Esophagus (tissue), 2 donors: ENCODE data around the gene NOTCH1. TPM values are rescaled to one million over a fixed set of nuclear protein-coding genes. Genes with fewer than 3 reads are reported as not detected.

Experiments
- H3K27ac ChIP-seq, 2 donors: one replicate each; pipeline ENCODE4 v1.5.1; 2013; ENCODE audit warnings: low read depth in 2 of 2, mild to moderate bottlenecking in 2 of 2, inconsistent platforms in 1 of 2, low read length in 1 of 2, moderate library complexity in 1 of 2
- H3K27me3 ChIP-seq, 2 donors: one replicate each; pipeline ENCODE4 v1.6.1; 2013; ENCODE audit warnings: low read length in 2 of 2, control low read depth in 1 of 2, mild to moderate bottlenecking in 1 of 2; ENCODE audit not compliant: insufficient read depth in 2 of 2, control insufficient read depth in 1 of 2
- H3K36me3 ChIP-seq, 2 donors: one replicate each; pipeline ENCODE4 v1.6.1; 2013; ENCODE audit warnings: low read length in 1 of 2; ENCODE audit not compliant: control insufficient read depth in 2 of 2, insufficient read depth in 2 of 2
- H3K4me1 ChIP-seq, 2 donors: one replicate each; pipeline ENCODE4 v1.6.1; 2013; ENCODE audit warnings: low read length in 1 of 2; ENCODE audit not compliant: control insufficient read depth in 2 of 2, insufficient read depth in 2 of 2
- H3K4me3 ChIP-seq, 2 donors: one replicate each; pipeline ENCODE4 v1.5.1; 2013; ENCODE audit warnings: low read length in 2 of 2, mild to moderate bottlenecking in 2 of 2, low read depth in 1 of 2, moderate library complexity in 1 of 2
- H3K9me3 ChIP-seq, 2 donors: one replicate each; pipeline ENCODE4 v1.6.1; 2013; ENCODE audit warnings: mild to moderate bottlenecking in 2 of 2, low read depth in 1 of 2, low read length in 1 of 2, moderate library complexity in 1 of 2; ENCODE audit not compliant: control insufficient read depth in 2 of 2, insufficient read depth in 1 of 2
- WGBS, 2 donors: extraction: QIAGEN DNeasy Blood & Tissue Kit; methylation state at CpG; one replicate each; pipeline ENCODE4 v1.1.7; 2013; 5-methylcytosine and 5-hydroxymethylcytosine counted together
- polyA plus RNA-seq, 2 donors: library from polyadenylated mRNA; stranded (reverse); fragments of 200-250 nt; gene quantifications; one replicate each; pipeline ENCODE4 v1.2.3, GENCODE V29; 2013
- donor health status: healthy with polysubstance abuse.
- donor health status: Bipolar disorder and iron deficiency.

The NOTCH1 gene
- polyA plus RNA-seq, 2 donors = 9.6 to 19.8 TPM

DNA sequence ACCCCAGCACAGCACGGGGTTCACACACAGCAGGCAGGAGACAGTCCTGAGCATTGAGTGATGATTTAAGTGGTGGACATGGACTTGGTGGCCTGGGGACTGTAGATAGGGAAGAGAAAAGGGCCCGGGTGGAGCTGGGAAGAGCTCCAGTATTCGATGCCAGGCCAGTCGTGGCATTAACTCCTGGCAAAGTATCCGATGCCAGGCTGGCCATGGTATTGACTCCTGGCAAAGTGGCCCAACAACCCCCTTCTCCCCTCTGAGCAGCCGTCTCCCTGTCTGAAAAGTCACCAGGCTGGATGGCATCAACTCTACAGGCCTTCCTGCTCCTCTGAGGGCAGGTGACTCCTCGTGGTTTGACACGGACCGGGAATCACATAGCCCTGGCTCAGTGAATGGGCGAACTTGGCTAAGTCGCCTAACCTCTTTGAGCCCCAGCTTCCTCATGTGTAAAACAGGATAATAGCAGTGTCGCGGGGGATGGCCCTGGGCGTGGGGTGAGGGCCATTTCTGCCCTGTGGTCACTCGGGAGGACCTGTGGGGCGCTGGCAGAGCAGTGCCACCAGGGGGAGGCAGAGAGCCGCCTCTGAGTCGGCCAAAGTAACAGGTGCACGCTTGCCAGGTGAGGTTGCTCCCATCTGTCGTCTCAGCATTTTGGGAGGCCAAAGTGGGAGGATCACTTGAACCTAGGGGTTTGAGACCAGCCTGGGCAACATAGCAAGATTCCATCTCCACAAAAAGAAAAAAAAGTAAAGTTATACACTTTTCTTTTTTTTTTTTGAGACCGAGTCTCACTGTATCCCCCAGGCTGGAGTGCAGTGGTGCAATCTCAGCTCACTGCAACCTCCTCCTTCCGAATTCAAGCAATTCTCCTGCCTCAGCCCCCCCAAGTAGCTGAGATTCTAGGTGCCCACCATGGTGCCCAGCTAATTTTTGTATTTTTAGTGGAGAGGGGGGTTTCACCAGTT, 57.3 kb downstream of the NOTCH1 start:
- H3K27me3 ChIP-seq = no peaks in the 10 kb centered on the region
- 18 to 19% methylated on average over 22 of the region's 22 CpGs for WGBS, 2 donors

DNA sequence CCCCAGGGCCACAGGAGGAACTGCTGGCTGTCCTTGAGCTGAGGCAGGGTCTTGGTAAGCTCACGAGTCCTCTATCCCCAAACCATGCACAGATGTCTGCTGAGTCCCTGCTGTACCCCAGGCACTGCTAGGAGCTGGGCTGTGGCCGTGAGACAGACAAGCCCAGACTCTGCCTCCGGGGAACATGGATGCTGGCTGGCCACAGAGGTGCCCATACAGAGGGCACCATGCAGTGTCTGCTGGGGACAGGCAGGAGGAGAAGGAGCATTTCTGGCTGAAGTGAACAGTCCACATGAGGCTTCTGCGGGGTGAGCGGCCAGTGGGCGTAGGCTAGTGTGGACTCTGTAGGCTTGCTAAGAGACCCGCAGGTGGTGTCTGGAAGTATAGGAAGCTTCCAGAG, 58.2 kb downstream of the NOTCH1 start:
- no peaks in the 10 kb centered on the region for H3K36me3 ChIP-seq
- H3K27ac ChIP-seq = no peak overlapping the region
- WGBS, 2 donors = 85 to 90% methylated on average over 7 of the region's 7 CpGs
- H3K4me3 ChIP-seq = no peak overlapping the region
- no peaks in the 10 kb centered on the region for H3K9me3 ChIP-seq
- H3K27me3 ChIP-seq = no peaks in the 10 kb centered on the region
- H3K4me1 ChIP-seq = peaks cover 11 to 13% of the 10 kb centered on the region in 2 donors

More for the DNA sequence above, 57.3 kb downstream of the NOTCH1 start:
- H3K27ac ChIP-seq = no peak overlapping the region
- no peaks in the 10 kb centered on the region for H3K36me3 ChIP-seq
- no peak overlapping the region for H3K4me3 ChIP-seq
- H3K4me1 ChIP-seq = peaks cover 11 to 13% of the 10 kb centered on the region in 2 donors
- no peaks in the 10 kb centered on the region for H3K9me3 ChIP-seq

DNA sequence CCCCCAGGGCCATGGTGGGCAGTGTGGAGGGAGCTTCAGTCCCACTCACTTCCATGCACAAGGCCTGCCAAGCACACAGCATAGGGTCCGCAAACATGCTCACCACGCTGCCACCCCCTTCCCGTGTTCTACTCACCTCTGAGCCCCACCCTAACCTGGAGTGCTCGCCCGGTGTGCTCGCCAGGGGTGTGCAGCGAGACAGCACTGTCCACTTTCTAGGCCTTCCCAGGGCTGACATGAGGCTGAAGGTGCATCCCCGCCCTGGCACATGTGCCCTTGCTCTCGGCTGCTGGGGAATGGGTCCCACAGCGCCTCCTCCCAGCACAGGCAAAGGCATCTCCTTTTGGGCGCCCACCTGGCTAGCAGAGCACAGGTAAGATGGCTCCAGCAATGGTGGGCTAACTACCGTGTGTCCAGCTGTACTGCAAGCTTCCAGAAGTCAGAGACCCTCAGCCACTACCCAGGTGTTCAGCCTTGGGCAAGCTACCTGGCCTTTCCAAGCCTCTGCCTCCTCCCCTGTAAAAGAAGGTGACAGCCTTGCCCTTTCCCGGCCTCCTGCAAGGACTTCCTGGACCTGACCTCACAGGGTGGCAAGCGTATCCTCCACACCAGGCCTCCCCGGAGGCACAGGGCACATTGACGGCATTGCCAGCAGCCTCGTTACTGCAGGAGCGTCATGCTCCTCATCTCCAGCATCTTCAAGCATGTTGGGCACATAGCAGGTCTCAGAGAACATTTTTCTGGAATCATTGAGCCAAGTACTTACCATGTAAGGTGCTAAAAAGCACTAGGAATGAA, 58.8 kb downstream of the NOTCH1 start:
- H3K27me3 ChIP-seq = no peaks in the 10 kb centered on the region
- H3K4me3 ChIP-seq = no peak overlapping the region
- no peak overlapping the region for H3K27ac ChIP-seq
- H3K9me3 ChIP-seq = no peaks in the 10 kb centered on the region
- no peaks in the 10 kb centered on the region for H3K36me3 ChIP-seq
- peaks cover 11 to 13% of the 10 kb centered on the region in 2 donors for H3K4me1 ChIP-seq
- WGBS, 2 donors = 89 to 91% methylated on average over 18 of the region's 18 CpGs

DNA sequence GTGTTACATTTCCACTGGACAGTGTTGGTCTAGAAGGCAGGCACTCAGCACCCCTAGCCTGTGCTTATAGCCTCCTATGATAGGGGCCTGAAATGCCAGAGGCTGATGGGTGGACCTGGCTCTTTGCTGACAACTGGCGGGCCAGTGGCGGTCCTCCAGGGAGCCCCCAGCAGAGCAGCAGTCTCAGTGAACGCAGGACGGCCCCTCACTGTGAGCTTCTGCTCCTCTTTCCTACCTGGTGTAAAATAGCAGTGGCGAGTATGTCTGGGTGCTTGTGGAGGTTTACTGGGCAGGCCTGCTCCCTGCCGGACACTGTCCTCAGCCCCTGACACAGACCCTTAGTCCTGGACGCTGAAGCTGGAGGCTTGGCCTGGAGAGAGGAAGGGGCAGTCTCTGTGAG, 59.7 kb downstream of the NOTCH1 start:
- H3K27me3 ChIP-seq = no peaks in the 10 kb centered on the region
- H3K9me3 ChIP-seq = no peaks in the 10 kb centered on the region
- H3K4me3 ChIP-seq = no peak overlapping the region
- no peak overlapping the region for H3K27ac ChIP-seq
- peaks cover 11 to 16% of the 10 kb centered on the region in 2 donors for H3K4me1 ChIP-seq
- WGBS, 2 donors = 92 to 95% methylated on average over 7 of the region's 7 CpGs
- H3K36me3 ChIP-seq = no peaks in the 10 kb centered on the region

DNA sequence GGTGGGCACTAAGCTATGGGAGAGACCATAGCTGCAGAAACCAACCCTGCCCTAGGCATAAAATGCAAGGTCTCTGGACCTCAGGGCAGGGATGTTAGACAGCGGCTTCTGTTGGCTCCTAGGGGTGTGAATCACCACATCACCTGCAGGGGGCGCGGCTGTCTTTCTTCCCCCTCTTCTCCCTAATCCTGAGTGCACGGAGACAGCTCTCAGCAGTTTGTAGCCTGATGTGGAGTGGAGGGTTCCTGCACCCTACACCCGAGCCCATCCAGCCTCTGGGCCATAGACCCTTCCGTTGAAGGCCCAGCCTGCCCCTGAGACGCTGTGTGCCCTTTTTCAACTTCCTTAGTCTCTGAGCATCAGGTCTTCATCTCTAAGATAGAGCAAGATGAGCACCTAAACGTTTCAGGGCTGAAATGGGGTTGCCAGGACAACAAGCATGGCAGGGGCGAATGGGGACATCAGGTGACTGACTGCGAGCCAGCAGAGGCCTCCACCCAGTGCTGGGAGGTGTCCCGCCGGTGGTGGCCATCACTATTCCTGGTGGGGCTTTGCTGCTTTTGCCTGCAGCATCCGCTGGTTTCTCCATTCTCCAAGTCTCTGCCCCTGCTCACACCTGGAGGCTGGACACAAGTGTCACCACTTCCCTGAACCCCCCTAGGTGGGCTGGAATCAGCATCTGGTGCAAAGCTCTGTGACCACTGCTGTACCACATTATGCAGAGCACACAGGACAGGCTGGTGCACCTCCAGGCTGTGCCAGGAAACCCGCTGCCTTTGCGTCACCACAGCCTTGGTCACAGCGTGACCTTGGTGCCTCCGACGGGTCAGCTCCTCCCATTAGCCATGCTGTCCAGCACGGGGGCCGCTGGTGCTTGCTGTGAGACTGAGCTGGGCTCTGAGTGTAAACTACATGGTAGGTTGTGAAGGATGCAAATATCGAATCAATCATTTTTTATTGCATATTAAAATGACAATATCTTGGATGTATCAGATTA, 60.5 kb downstream of the NOTCH1 start:
- peak overlapping the region in 1 of 2 donors; percentile 98 for H3K27ac ChIP-seq

DNA sequence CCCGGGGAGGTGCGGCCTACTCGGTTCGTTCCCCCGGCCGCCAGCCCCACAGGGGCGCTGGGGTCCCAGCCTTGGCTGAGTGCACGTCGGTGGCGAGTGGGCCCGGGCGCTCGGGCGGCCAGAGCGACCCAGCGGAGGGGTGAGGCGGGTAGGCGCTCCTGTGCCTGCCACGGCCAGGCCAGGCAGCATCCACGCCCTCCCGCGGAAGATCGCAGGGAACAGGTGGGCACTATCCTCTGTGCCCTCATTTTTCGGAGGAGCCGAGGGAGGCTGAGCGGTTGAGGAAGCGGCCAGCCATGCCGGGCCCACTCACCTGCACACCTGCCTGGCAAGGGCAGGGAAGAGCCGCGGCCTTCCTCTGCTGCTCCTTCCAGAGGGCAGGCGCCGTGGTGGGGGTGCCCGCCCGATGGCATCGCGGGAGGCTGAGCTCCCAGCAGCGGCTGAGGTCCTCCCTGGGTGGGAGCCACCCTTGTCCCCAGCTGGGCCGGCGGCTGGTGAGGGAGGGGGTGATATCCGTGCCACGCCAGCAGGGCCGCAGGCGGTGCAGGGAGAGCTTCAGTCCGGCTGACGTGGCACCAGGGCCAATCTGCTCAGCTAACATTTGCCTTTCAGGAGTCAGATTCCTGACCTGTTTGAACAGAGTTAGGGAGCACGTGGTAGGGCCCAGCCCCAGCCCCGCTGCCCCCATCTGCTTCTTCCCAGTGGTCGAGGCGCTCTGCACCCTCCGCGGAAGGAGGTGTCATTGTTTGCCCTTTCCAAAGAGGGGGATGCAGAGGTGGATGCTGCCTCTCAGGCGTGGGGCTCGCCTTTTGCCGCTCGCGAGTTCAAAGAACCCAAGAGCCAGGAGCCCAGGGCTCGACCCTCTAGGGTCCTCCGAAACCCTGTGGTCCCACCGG, 61.4 kb downstream of the NOTCH1 start:
- H3K36me3 ChIP-seq = no peaks in the 10 kb centered on the region
- peak overlapping the region; percentile 98 for H3K27ac ChIP-seq
- WGBS, 2 donors = 21 to 24% methylated on average over 57 to 59 of the region's 59 CpGs
- peaks cover 11 to 16% of the 10 kb centered on the region in 2 donors for H3K4me1 ChIP-seq
- no peaks in the 10 kb centered on the region for H3K27me3 ChIP-seq
- H3K4me3 ChIP-seq = peak overlapping the region; percentile 54 to 64
- no peaks in the 10 kb centered on the region for H3K9me3 ChIP-seq

More for the DNA sequence above, 60.5 kb downstream of the NOTCH1 start:
- Histone ChIP-seq H3K27me3 (no peaks in the 10 kb centered on the region), H3K9me3 (no peaks in the 10 kb centered on the region), H3K4me3 (no peak overlapping the region), H3K4me1 (peaks cover 11 to 16% of the 10 kb centered on the region in 2 donors), H3K36me3 (no peaks in the 10 kb centered on the region)
- 39 to 41% methylated on average over 21 of the region's 21 CpGs for WGBS, 2 donors

DNA sequence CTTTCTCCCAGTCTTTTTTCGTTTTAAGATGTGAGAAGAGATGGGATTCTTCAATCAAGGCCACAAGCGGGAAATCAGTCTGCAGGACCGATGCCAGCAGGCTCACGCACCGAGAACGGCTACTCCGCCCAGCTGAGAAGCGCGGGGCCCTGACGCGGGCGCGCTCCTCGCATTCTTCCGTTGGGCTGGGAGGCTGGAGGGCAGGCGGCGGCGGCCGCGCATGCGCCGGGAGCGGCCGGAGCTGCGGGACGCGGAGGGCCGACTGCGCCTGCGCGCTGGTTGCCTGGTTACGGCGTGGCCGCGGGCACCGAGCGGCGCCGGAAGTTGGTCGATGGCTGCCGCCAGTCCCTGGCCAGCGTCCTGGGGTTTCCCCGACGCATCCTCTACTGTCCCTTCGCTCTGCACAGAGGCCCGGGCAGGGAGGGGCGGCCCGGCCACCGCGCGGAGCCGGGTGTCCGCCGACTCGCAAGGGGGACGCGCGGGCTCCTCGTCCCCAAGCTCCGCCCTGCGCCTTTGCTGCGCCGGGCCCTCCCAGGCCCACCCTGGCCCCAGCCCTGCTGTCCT, 62.2 kb downstream of the NOTCH1 start:
- H3K27ac ChIP-seq = peak overlapping the region; percentile 98
- peak overlapping the region; percentile 54 to 64 for H3K4me3 ChIP-seq
- H3K4me1 ChIP-seq = peaks cover 11 to 16% of the 10 kb centered on the region in 2 donors
- 0% methylated on average over 47 to 63 of the region's 63 CpGs for WGBS, 2 donors
- H3K27me3 ChIP-seq = no peaks in the 10 kb centered on the region
- H3K9me3 ChIP-seq = no peaks in the 10 kb centered on the region
- no peaks in the 10 kb centered on the region for H3K36me3 ChIP-seq
